Esophagus squamous epithelium (tissue), 4 donors: Measurements from ENCODE around the gene COL23A1.

Experiments
- CTCF ChIP-seq, 6 experiments: fragments of 450-650 bp in 4 of 6; fragments of 200-600 bp in 2 of 6; sonication (generic) in 2 of 6; IDR thresholded peaks; one replicate each; pipeline ENCODE4 v1.5.1; 2016 to 2019; ENCODE audit warnings: antibody characterized with exemption in 6 of 6, mild to moderate bottlenecking in 4 of 6, moderate library complexity in 4 of 6
- POLR2A ChIP-seq, 4 donors: fragments of 450-650 bp; IDR thresholded peaks; one replicate each; pipeline ENCODE4 v1.6.1; 2017; ENCODE audit warnings: antibody characterized with exemption in 4 of 4, mild to moderate bottlenecking in 4 of 4, moderate library complexity in 3 of 4

DNA sequence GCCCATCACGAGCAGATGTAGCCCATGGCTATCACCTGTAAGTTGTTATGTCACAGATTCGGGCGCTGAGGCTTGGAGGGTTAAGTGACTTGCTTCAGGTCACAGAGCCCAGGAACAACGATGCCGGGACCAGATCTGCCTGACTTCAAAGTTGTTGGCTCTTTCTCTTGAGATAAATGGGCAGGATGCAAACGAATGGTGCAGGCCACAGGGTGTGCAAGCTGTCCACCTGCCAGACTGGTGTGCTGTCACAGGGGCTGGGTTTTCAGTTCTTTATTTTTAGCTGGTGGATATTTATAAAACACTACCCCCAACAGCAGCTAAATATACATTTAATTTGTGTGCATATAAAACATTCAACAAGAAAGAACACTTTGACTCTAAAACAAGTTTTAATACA lies 339.9 kb downstream of the COL23A1 start:
- TF ChIP-seq CTCF (IDR thresholded peaks at IDR 0.05) (no peak), POLR2A (IDR thresholded peaks at IDR 0.05) (no peak)
